Suprapubic skin (tissue), 3 donors: ENCODE results near the gene WBP2NL.

Experiments
- CTCF ChIP-seq, 2 donors: fragments of 200-600 bp in 1 of 2; fragments of 450-650 bp in 1 of 2; sonication (generic) in 1 of 2; IDR thresholded peaks; one replicate each; pipeline ENCODE4 v1.5.1; 2016 to 2019; ENCODE audit warnings: antibody characterized with exemption in 2 of 2, mild to moderate bottlenecking in 1 of 2, moderate library complexity in 1 of 2
- POLR2A ChIP-seq, 2 donors: fragments of 450-650 bp; IDR thresholded peaks; one replicate each; pipeline ENCODE4 v1.6.1; 2017; ENCODE audit warnings: antibody characterized with exemption in 2 of 2, mild to moderate bottlenecking in 2 of 2, moderate library complexity in 2 of 2

- TF ChIP-seq CTCF (IDR thresholded peaks at IDR 0.05): no peak
- TF ChIP-seq POLR2A (IDR thresholded peaks at IDR 0.05): no peak
Observed at GRCh38 chr22:41982865-41983264, 15.7 kb upstream of the WBP2NL start.
